RCC 7860 (cell line): ENCODE results near the gene MPZL1.
A peak's percentile ranks its signal among the peaks of the same experiment; 100 is the strongest.

ENCODE experiments used
- DNase-seq: peaks from one replicate; pipeline ENCODE4 v3.0.0-alpha.2; 2015; ENCODE audit warnings: low spot score
- FAIRE-seq: peaks from 2 replicates; lab custom pipeline; 2012; peaks lifted over from hg19 to GRCh38; lab: Jason Lieb, UNC

Gene MPZL1

DNA sequence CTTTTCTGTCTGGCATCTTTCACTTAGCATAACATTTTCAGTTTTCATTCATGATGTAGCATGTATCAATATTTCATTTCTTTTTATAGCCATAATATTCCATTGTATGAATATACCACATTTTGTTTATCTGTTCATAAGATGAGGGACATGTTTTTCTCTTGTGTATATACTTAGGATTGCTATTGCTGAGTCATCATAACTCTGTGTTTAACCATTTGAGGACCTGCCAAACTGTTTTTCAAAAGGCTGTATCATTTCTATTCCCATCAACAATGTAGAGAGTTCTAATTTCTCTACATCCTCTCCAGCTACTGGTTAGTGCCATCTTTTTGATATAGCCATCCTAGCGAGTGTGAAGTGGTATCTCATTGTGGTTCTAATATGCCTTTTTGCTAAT is 26.2 kb downstream of the MPZL1 start:
- FAIRE-seq (no peak), DNase-seq (no peak)

DNA sequence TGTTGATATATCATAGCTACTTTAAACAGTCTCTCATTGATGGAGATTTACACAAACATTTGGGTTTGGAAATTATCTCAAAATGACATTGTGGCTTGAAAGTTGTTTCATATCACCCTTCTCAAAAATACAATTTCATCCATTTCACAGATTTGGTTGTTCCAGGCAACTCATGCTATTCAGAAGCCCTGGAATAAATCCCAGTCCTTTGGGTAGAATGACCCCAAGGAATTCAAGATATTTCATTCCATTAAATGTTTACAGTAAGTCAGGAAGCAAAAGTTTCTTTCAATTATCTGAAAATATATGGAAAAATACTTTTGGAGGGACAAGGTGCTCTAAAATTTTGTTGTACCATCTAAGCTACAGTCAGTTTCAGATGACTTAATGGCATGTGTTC is 27.1 kb downstream of the MPZL1 start:
- FAIRE-seq (no peak), DNase-seq (no peak)

DNA sequence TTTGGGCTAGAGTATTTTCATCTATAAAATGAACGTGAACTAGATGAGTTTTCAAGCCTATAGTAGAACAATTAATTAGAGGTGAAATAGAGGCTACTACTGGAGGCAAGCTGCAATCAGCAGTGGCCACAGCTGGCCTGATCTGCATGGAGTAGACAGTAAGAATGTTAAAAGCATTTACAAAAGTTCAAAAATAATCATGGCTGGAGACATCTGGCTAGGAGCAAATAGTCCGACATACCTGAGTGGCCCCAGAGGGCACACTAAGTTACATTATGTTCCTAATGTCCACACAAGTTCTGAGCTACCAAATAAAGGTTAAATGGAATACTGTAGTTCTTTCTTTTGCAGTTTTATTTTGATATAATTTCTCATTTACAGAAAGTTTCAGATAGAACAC is 28.0 kb downstream of the MPZL1 start:
- no peak for DNase-seq
- FAIRE-seq = no peak

DNA sequence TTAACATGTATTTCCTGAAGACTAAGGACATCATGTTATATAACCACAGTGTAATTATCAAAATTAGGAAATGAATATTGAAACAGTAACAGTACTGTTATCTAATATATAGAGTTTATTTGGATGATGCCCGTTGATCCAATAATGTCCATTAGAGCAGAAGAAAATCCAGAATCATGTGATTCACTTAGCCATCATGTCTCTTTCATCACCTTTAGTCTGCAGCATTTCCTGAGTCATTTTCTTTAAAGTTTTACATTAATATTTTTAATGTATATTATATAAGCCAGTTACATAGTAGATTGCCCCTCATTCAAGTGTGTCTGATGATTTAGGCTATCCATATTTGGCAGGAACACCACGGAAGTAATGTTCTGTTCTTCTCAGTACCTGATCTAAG is 28.9 kb downstream of the MPZL1 start:
- peak; percentile 14 for FAIRE-seq
- DNase-seq = no peak

DNA sequence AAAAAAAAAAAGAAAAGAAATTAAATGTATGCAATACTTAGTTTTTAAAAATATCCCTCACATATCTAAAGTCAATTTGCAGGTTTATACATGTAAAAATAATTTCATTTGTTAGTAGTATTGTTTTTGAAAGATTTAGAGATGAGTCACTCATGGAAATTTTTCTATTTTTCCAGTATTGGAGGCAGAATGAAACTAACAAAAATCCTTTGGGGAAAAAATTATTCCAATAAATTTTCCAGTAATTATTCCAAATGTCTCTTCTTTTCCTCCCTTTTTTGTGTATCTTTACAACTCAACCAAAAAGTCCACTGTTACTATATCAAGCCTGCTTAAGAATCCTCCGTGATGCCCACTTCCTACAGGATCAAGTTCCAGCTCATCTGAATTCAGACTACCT is 29.9 kb downstream of the MPZL1 start:
- FAIRE-seq = no peak

DNA sequence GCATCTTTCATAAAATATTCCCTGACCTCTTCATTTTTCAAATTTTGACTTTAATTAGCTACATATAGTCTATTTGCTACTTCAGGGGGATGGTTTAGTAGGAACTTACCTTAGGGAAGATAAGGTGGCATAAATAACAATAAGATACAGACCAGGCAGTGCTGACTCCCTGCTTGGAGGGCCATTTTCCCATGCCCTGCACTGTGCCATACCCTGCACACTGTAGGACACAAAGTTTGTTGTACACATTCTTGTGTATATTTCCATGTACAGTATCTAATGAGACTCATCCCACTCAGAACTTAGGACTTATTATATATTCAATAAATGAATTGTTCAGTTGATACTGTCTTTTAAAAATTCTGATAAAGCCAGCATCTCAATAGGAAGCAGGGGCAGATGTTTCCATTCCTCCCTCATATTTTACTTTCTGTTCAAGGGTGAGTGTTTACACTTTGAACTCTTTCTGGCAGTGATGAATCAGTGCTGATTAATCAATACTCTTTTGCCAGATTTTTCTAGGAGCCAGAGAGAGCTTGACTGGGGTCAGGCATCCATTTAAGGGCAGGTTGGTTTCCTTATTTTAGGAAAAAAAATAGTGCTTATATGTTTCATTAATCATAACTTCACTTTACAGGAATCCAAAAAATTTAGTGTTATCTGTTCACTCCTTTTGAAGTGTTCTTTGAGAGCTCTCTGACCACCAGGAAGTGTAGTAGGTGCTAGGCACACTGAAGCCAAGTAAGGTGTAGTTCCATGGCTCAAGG is 30.6 kb downstream of the MPZL1 start:
- no peak for FAIRE-seq

More for the DNA sequence above, 29.9 kb downstream of the MPZL1 start:
- DNase-seq = no peak

DNA sequence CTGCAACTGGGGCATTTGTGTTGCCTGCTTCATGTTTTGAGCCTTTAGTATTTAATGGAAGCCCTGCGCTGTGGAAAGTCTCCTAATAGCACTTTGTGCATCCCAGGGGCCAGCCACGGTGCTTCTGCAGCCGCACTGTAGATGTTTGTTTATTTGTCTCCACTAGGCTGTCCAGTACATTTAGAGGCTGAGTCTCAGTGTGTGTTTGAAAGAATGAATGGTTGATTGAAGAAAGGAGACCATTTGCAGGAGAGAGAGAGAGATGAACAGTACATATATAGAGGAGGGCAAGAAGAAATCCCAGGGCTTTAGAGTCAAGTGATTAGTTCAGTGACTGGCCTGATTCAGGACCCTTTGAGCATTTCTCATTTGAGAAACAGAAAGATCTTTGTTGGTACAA is 33.9 kb downstream of the MPZL1 start:
- FAIRE-seq = no peak

More for the DNA sequence above, 30.6 kb downstream of the MPZL1 start:
- DNase-seq = no peak

DNA sequence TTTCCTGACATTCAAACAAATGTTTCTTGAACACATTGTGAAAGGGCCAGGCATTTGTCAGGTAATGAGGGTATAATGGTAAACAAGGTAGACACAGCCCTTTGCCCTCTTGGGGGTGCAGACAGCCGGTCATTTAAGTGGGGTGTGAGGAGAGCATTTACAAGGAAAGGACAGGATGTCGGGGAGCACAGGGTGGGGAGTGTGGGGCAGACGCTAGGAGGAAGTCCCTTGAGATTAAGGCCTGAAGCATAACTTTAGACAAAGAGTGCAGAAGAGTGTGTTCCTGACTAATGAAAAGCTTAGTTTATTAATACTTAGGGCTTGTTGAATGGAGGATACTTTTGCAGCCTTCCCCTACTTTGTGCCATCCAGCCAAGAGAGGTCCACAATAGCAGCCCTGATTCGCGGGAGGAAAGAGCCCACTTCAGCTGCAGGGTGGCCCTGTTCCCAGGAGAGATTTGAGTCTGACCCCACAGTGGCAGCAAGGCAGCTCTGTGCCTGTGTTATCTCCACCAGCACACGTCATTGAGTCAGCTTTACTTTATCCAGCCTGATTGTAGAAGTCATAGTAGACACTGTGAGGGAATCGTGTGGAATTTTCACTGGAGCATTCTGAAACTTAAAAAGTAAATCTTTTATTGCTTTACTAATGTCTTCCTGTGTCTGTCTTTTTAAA is 35.1 kb downstream of the MPZL1 start:
- no peak for FAIRE-seq
- DNase-seq = no peak

More for the DNA sequence above, 33.9 kb downstream of the MPZL1 start:
- no peak for DNase-seq

DNA sequence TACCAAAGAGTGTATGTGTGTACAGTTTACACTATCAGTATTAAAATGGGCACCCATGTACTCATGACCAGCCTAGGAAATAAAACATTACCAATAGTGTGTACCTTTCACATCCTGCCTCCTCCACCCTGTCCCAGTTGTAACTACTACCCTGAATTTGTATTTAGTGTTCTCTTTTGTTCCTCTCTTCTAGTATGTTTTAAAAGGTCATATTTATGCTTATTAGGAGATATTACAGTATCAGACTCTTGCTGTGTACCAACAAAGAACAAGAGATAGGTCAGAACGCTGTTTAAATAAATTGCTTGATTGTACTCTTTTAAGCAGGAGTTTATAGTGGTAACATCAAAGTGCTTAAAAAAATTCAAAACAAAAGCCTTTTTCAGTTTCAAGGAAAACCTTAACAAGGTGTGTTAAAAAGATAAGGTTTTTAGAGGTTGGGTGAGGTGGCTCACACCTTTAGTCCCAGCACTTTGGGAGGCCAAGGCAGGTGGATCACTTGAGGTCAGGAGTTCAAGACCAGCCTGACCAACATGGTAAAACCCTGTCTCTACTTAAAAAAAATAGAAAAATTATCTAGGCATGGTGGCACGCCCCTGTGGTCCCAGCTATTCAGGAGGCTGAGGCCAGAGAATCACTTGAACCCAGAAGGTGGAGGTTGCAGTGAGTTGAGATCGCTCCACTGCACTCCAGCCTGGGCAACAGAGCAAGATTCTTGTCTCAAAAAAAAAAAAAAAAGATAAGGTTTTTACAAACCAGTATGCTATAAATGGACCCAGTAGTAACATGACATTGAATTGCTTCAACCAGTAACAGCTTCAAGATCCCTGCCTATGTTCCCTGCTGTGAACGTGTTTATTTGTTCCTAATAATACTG is 35.9 kb downstream of the MPZL1 start:
- DNase-seq (no peak), FAIRE-seq (no peak)

DNA sequence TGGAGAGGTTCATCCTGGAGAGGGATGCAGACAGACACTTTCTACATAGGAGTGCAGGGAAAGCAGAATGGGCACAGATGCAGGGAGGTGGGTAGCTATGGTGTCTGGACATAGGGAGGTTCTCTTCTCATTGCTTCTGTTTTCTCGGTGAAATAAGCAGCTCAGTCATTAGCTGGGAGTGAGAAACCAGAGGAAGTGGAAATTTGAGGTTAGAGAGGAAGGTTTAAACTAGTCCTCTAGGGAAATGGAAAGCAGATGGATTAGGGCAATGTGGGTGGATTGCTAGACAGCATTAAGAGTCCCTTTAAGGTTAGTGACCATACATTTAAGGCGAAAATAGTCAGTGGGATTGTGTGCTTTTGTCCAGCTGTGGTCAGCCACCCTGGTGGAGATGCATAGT is 39.6 kb downstream of the MPZL1 start:
- FAIRE-seq = no peak
- DNase-seq = no peak

DNA sequence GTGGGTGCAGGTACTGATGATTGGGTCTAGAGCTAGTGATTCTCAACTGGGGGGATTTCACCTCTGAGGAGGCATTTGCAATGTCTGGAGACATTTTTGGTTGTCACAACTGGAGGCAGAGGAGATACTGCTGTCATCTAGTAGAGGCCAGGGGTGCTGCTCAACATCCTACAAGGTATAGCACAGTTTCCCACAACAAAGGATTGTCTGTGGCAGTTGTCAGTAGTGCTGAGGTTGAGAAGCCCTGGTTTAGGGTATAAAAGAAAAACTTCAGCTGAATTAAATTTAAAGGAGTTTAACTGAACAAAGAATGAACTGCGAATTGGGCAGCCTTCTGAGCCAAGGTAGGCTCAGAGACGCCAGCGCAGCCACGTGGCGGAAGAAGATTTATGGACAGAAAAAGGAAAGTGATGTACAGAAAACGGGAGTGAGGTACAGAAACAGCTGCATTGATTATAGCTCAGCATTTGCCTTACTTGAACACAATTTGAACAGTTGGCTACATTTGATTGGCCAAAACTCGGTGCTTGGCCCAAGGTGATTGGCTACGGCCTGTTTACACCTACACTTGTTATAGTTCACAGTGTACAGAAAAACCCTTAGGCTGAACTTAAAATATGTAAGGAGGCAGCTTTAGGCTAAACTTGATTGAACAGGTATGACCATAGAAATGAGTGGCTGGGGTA is 40.4 kb downstream of the MPZL1 start:
- no peak for DNase-seq
- FAIRE-seq = no peak

DNA sequence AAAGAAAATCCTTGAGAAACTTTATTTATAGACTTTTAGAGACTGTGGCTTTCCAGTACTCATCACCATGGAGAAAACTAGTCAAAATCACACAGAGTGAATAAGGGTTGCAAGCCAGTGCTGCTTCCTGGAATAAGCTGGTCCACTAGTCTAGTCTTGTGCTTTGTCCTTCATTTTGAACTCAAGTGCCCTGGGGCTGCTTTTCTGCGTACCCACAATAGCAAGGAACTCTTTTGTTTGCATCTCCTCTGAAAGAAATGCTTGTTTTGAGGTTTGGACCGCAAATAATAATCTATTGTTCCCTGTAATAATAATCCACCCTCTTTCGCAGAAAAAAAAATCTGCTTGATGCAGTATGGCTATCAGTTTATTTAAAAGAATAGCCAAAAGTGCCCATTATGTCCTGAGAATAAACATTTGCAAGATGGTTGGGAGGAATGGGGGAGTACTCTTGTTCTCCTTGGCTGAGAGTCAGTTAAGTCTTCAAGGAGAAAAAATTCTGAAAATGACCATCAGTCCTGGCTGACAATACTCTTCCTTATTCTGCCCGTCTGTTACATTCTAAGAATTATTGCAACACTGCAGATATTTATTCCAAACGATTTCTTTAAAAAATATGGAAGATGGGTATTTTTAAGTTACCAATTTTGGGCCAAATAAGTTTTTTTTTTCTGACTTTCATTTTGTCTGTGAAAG is 41.9 kb downstream of the MPZL1 start:
- no peak for FAIRE-seq
- DNase-seq = no peak

DNA sequence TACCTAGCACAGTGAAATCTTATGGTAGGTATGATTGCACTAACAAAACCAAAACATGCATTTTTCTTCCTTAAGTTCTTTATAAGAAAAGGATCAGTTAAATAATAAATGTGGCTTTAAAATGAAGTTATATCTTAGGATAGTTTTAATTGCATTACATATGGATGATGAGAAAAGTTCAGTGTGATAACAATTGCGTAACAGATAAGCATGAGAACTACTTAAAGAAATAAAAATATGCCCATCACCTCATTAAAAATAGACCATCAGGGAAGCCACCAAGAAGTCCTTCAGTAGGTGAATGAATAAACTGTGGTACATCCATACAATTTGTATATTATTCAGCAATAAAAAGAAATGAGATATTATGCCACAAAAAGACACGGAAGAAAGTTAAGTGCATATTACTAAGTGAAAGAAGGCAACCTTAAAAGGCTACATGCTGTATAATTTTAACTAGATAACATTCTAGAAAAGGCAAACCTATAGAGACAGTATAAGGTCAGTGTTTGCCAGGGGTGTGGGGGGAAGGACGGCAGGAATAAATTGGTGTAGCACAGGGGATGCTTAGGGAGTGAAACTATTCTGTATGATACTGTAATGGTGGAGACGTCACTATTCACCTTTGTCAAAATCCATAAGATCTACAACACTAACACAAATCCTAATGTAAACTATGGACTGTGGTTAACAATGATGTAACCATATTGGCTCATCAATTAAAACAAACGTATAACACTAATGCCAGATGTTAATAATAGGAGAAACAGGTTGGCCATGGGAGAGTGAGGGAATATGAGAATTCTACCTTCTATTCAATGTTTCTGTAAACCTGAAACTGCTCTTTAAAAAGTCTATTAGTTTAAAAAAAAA is 42.9 kb downstream of the MPZL1 start:
- DNase-seq (no peak), FAIRE-seq (no peak)

DNA sequence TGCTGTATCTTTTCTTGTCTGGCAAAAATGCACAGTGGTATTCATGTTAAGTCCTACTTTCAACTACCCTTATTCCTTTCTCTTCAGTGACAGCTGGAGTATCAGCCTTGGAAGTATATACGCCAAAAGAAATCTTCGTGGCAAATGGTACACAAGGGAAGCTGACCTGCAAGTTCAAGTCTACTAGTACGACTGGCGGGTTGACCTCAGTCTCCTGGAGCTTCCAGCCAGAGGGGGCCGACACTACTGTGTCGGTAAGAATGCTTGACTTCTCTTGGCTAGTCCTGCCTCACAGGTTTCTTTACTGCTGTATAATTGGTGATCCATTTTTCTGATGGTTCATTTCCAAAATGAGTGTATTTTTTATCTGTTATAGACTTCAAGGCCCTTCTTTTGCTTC is 43.7 kb downstream of the MPZL1 start:
- FAIRE-seq (no peak), DNase-seq (no peak)

DNA sequence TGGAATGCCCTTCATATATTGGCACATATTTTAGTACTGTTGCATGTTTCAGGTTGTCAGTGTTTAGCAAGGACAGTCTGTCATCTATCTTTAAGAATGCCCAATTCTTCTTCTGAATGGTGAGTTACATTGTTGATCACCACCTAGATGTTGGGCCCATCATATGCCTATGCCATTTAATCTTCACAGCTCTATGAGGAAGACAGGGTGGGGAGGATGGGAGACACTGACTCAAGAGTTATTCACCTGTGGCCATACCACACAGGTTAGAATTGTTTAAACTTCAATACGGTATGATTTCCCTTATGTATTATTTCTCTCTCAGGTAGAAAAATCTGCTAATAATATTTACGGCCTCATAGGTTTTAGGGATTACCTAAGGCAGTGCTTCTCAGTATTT is 44.8 kb downstream of the MPZL1 start:
- FAIRE-seq = no peak
- no peak for DNase-seq

DNA sequence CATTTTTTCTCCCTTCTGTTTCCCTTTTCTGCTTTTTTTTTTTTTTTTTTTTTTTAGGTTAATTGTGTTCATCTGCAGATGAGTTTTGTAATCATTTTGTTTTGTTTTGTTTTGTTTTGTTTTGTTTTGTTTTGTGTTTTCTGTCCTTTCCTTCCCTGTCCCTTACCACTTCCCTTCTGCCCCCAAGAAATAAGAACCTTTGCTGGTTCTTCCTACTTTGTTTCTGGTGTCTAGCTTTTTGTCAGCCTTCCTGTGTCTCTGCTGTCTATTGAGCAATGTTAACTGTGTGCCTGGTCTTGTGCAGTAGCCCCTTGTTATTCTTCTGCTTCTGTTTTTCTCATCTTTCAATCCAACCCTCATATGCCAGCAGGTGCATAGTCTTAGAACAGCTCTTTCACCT is 46.0 kb downstream of the MPZL1 start:
- DNase-seq = no peak
- no peak for FAIRE-seq

DNA sequence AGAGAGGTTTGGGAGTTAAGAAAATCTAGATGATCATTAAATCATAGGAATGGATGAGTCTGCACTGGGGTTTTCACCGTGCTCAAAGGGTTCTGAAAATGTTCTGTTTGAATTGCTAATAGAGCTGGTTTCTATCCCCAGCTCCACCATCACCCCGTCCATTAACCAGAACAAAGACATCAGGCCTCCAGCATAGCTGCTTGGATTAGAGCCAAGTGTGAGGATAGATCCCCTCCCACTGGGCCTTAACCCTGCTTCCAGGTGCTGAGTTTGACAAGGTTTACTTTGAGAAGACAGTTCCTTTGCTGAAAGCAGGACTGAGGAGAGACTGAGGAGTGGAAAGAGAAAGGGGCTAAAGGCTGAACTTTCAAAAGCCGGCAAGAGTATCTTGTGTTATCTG is 48.3 kb downstream of the MPZL1 start:
- DNase-seq = no peak
- no peak for FAIRE-seq

DNA sequence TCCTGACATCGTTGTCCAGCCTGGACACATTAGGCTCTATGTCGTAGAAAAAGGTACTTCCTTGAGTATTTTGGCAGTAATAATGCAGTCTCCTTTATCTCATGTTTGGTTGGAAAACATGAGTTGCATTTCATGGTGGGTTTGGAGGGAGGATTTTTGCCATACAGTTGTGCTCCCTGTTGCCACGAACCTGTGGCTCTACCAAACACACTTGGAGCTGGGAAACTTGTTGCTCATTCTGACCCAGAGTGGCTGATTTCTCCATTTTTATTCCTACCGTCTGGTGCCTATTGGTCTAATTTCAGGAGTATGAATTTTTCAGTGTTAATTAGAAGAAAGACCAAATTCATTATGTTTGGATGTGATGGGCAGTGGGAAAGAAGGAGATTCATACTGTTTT is 50.7 kb downstream of the MPZL1 start:
- DNase-seq (no peak), FAIRE-seq (no peak)

DNA sequence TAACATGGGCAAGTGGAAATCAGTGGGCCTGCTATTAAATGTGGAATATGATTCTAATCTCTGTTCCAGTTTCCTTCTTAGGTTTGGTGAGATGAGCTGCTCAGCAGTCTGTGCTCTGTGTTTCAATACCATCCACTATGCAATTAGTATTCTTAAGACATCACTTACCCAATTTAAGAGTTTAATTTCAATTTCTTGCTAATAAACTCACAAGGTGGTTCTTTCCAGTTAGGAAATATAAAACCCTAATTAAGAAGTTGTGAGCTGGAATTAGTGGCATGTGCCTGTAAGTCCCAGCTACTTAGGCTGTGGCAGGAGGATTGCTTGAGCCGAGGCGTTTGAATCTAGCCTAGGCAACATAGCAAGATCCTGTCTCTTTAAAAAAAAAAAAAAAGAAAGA is 51.7 kb downstream of the MPZL1 start:
- DNase-seq (no peak), FAIRE-seq (no peak)

DNA sequence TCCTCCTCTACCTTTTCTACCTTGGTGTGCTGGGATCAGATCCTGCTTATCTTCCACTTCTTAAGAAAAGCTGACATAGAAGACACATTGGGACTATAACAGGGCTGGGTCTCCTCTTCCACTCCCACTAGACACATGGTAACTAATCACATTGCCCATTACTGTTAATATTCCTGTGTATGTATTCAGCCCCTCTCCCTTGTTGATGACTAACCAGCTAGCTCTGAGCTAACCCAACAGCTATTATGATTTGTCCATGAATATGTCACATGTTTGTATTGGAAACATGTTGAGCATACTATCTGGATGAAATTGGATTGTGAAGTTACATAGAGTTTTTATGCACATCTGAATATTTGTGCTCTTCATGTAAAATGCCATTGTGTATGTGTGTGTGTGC is 52.9 kb downstream of the MPZL1 start:
- DNase-seq = no peak
- FAIRE-seq = no peak
